ENCODE measurements around the gene IGFL4.

DNA sequence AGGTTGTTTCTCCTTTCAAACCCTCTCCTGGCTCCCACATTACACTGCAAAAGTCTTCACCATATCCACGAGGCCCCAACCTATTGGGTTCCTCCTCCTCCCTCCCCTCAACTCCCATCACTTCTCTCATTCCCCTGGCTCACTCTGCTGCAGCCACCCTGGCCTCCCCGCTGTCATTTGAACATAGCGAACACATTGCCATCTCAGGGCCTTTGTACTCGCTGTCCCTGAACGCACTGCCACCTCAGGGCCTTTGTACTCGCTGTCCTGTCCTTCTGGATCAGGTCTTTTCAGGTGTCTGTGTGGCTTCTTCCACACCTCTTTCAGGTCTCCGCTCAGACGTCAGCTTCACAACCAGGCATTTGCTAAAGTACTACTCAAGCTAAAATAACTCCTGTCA lies 43.9 kb downstream of the IGFL4 start:
- TF ChIP-seq, protein P1, sequence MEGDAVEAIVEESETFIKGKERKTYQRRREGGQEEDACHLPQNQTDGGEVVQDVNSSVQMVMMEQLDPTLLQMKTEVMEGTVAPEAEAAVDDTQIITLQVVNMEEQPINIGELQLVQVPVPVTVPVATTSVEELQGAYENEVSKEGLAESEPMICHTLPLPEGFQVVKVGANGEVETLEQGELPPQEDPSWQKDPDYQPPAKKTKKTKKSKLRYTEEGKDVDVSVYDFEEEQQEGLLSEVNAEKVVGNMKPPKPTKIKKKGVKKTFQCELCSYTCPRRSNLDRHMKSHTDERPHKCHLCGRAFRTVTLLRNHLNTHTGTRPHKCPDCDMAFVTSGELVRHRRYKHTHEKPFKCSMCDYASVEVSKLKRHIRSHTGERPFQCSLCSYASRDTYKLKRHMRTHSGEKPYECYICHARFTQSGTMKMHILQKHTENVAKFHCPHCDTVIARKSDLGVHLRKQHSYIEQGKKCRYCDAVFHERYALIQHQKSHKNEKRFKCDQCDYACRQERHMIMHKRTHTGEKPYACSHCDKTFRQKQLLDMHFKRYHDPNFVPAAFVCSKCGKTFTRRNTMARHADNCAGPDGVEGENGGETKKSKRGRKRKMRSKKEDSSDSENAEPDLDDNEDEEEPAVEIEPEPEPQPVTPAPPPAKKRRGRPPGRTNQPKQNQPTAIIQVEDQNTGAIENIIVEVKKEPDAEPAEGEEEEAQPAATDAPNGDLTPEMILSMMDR (IDR thresholded peaks at IDR 0.05; ENCODE audit: control extremely low read depth in 1 of 3, insufficient read depth in 1 of 3, low read depth in 1 of 3, low read length in 3 of 3) = no peak
- TF ChIP-seq CBX8 (IDR thresholded peaks at IDR 0.05; ENCODE audit: borderline replicate concordance, low read depth, low read length) = no peak
- no peak for TF ChIP-seq POLR2A (IDR thresholded peaks at IDR 0.05; ENCODE audit: control extremely low read depth in 1 of 2, low read depth in 2 of 2, low read length in 2 of 2)
- no peak for TF ChIP-seq TAF1 (IDR thresholded peaks at IDR 0.05; ENCODE audit: low read depth, low read length)
- no peak for TF ChIP-seq ZNF274 (IDR thresholded peaks at IDR 0.05; ENCODE audit: borderline replicate concordance, extremely low read depth, low read length)
- no peak for TF ChIP-seq RXRA (IDR thresholded peaks at IDR 0.05; ENCODE audit: insufficient read depth, low read depth, low read length)
- no peak for TF ChIP-seq EP300 (IDR thresholded peaks at IDR 0.05; ENCODE audit: borderline replicate concordance in 1 of 2, low read depth in 2 of 2, low read length in 2 of 2)
- no peak for TF ChIP-seq CHD2 (IDR thresholded peaks at IDR 0.05; ENCODE audit: low read length)
- TF ChIP-seq, protein P2, sequence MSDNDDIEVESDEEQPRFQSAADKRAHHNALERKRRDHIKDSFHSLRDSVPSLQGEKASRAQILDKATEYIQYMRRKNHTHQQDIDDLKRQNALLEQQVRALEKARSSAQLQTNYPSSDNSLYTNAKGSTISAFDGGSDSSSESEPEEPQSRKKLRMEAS (IDR thresholded peaks at IDR 0.05) = no peak
- TF ChIP-seq YY1 (IDR thresholded peaks at IDR 0.05; ENCODE audit: low read depth, low read length) = no peak
- TF ChIP-seq EZH2 (IDR thresholded peaks at IDR 0.05; ENCODE audit: low read depth, low read length, severe bottlenecking) = no peak
- TF ChIP-seq RNF2 (IDR thresholded peaks at IDR 0.05; ENCODE audit: borderline replicate concordance, low read depth, low read length, missing control alignments, poor library complexity, severe bottlenecking) = no peak
- TF ChIP-seq, protein P3, sequence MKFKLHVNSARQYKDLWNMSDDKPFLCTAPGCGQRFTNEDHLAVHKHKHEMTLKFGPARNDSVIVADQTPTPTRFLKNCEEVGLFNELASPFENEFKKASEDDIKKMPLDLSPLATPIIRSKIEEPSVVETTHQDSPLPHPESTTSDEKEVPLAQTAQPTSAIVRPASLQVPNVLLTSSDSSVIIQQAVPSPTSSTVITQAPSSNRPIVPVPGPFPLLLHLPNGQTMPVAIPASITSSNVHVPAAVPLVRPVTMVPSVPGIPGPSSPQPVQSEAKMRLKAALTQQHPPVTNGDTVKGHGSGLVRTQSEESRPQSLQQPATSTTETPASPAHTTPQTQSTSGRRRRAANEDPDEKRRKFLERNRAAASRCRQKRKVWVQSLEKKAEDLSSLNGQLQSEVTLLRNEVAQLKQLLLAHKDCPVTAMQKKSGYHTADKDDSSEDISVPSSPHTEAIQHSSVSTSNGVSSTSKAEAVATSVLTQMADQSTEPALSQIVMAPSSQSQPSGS (IDR thresholded peaks at IDR 0.05; ENCODE audit: low read length) = no peak
- no peak for TF ChIP-seq HDAC6 (IDR thresholded peaks at IDR 0.05; ENCODE audit: low read depth, low read length)
